OCI-LY1 (cell line): Measurements from ENCODE around the gene CASKIN2.
"Not testable (repeated sequence)": the region's sequence is repeated elsewhere in the genome, so short reads cannot be mapped to it uniquely, and the experiment has no call there.

Experiments
- H2AFZ ChIP-seq: fragments of 200-600 bp; sonication (generic), shearing (Covaris generic); 2 replicates; pipeline ENCODE4 v1.6.0; 2014; ENCODE audit warnings: antibody characterized with exemption, mild to moderate bottlenecking, low read length
- H3F3A ChIP-seq: fragments of 200-600 bp; sonication (generic), shearing (Covaris generic); 2 replicates; pipeline ENCODE4 v1.6.0; 2014; ENCODE audit warnings: mild to moderate bottlenecking, antibody characterized with exemption, low read length, moderate library complexity; ENCODE audit not compliant: insufficient read depth
- H3K27ac ChIP-seq: fragments of 200-600 bp; sonication (generic); 2 replicates; pipeline ENCODE4 v1.5.1; 2014; ENCODE audit warnings: low read length, mixed run types, mild to moderate bottlenecking, low read depth; ENCODE audit not compliant: poor library complexity, severe bottlenecking
- H3K27me3 ChIP-seq: fragments of 200-600 bp; sonication (generic); 2 replicates; pipeline ENCODE4 v1.6.0; 2014; ENCODE audit warnings: antibody characterized with exemption, mild to moderate bottlenecking, low read length, moderate library complexity; ENCODE audit not compliant: insufficient read depth
- H3K36me3 ChIP-seq: fragments of 200-600 bp; sonication (generic); 2 replicates; pipeline ENCODE4 v1.6.1; 2014; ENCODE audit warnings: mild to moderate bottlenecking, antibody characterized with exemption, low read length, moderate library complexity, mixed read lengths; ENCODE audit not compliant: insufficient read depth
- H3K4me1 ChIP-seq: fragments of 200-600 bp; sonication (generic); 2 replicates; pipeline ENCODE4 v1.5.1; 2014; ENCODE audit warnings: mild to moderate bottlenecking, low read length, moderate library complexity; ENCODE audit not compliant: insufficient read depth, severe bottlenecking
- H3K4me2 ChIP-seq: fragments of 200-600 bp; sonication (generic), shearing (Covaris generic); 2 replicates; pipeline ENCODE4 v1.6.1; 2014; ENCODE audit warnings: low read length
- H3K4me3 ChIP-seq: fragments of 200-600 bp; sonication (generic); 2 replicates; pipeline ENCODE4 v1.5.1; 2014; ENCODE audit warnings: low read length, low read depth, mild to moderate bottlenecking, mixed read lengths; ENCODE audit not compliant: poor library complexity, severe bottlenecking
- H3K79me2 ChIP-seq: fragments of 200-600 bp; shearing (Covaris generic); 2 replicates; pipeline ENCODE4 v1.6.1; 2016; ENCODE audit warnings: mixed run types, low read length, mixed read lengths; ENCODE audit not compliant: insufficient read depth
- H3K9ac ChIP-seq: fragments of 200-600 bp; sonication (generic), shearing (Covaris generic); 2 replicates; pipeline ENCODE4 v1.6.1; 2014; ENCODE audit warnings: mild to moderate bottlenecking, low read length, mixed read lengths
- H3K9me2 ChIP-seq: fragments of 200-600 bp; sonication (generic), shearing (Covaris generic); 2 replicates; pipeline ENCODE4 v1.6.1; 2014; ENCODE audit warnings: low read depth, mild to moderate bottlenecking, low read length, mixed read lengths
- H3K9me3 ChIP-seq: fragments of 200-600 bp; shearing (Covaris generic); 2 replicates; pipeline ENCODE4 v1.6.1; 2014; ENCODE audit warnings: low read length, mixed read lengths
- H4K20me1 ChIP-seq: fragments of 200-600 bp; sonication (generic), shearing (Covaris generic); 2 replicates; pipeline ENCODE4 v1.6.0; 2016; ENCODE audit warnings: mild to moderate bottlenecking, low read length; ENCODE audit not compliant: insufficient read depth
- CTCF ChIP-seq: fragments of 200-600 bp; sonication (generic), shearing (Covaris generic); IDR thresholded peaks from 2 replicates; pipeline ENCODE4 v1.5.1; 2017; ENCODE audit warnings: mild to moderate bottlenecking, antibody characterized with exemption, low read length, moderate library complexity, mixed read lengths
- EZH2 ChIP-seq: fragments of 200-600 bp; sonication (generic), shearing (Covaris generic); IDR thresholded peaks from 2 replicates; pipeline ENCODE4 v1.8.0; 2017; ENCODE audit warnings: borderline replicate concordance, mixed run types, mild to moderate bottlenecking, antibody characterized with exemption, low read length, moderate library complexity, mixed read lengths

The CASKIN2 gene

GRCh38 chr17:75521951-75522727 is 6.8 kb upstream of the CASKIN2 start:
- H3K9ac ChIP-seq, result no peak overlapping the region
- TF ChIP-seq EZH2 (no peak), CTCF (no peak)
- H3K36me3 ChIP-seq, result peaks cover 7% of the 10 kb centered on the region; the same call in 1 of the 2 replicates
- no peak overlapping the region for H2AFZ ChIP-seq
- H4K20me1 ChIP-seq, result no peaks in the 10 kb centered on the region
- no peaks in the 10 kb centered on the region for H3K79me2 ChIP-seq
- H3K4me3 ChIP-seq, result no peak overlapping the region
- H3K9me2 ChIP-seq, result no peaks in the 10 kb centered on the region
- H3K9me3 ChIP-seq, result no peaks in the 10 kb centered on the region
- peaks cover 27% of the 10 kb centered on the region for H3K4me1 ChIP-seq
- no peak overlapping the region for H3K4me2 ChIP-seq
- H3K27me3 ChIP-seq, result peaks cover 7% of the 10 kb centered on the region; the same call in 1 of the 2 replicates
- H3F3A ChIP-seq, result no peaks in the 10 kb centered on the region
- H3K27ac ChIP-seq, result no peak overlapping the region

GRCh38 chr17:75521290-75521689 is 6.0 kb upstream of the CASKIN2 start:
- Histone ChIP-seq H3K36me3 (peaks cover 7% of the 10 kb centered on the region; the same call in 1 of the 2 replicates), H3K27ac (no peak overlapping the region), H3K9ac (no peak overlapping the region), H4K20me1 (no peaks in the 10 kb centered on the region), H3F3A (no peaks in the 10 kb centered on the region), H3K9me2 (no peaks in the 10 kb centered on the region), H3K27me3 (peaks cover 3% of the 10 kb centered on the region; the same call in 1 of the 2 replicates), H3K79me2 (no peaks in the 10 kb centered on the region), H3K4me3 (no peak overlapping the region), H3K4me2 (no peak overlapping the region), H3K9me3 (no peaks in the 10 kb centered on the region), H3K4me1 (peaks cover 27% of the 10 kb centered on the region), H2AFZ (no peak overlapping the region)
- TF ChIP-seq EZH2 (no peak), CTCF (no peak)

GRCh38 chr17:75520413-75520812 is 5.1 kb upstream of the CASKIN2 start:
- H2AFZ ChIP-seq, H3K4me3 ChIP-seq, H3F3A ChIP-seq, H3K36me3 ChIP-seq, H3K9me2 ChIP-seq, H3K4me2 ChIP-seq, H3K9ac ChIP-seq, H4K20me1 ChIP-seq, H3K27me3 ChIP-seq, H3K9me3 ChIP-seq, H3K79me2 ChIP-seq, H3K27ac ChIP-seq: not testable (repeated sequence)
- peaks cover 24% of the 10 kb centered on the region for H3K4me1 ChIP-seq
